Stimulated activated CD8-positive, alpha-beta memory T cell treated with anti-CD3 and anti-CD28 coated beads, Interleukin-2, amount 100 ng/mL, for 1 hour (primary cell): ENCODE measurements around the gene AKIRIN1.
"Not testable (repeated sequence)": the region's sequence is repeated elsewhere in the genome, so short reads cannot be mapped to it uniquely, and the experiment has no call there.

Experiments used
- DNase-seq, 2 donors: peaks; one replicate each; pipeline ENCODE4 v3.0.0-alpha.2; 2020; ENCODE audit warnings: low read depth in 2 of 2

Gene AKIRIN1

GRCh38 chr1:39046613-39047210 is 55.6 kb downstream of the AKIRIN1 start:
- DNase-seq: no peak

GRCh38 chr1:39047374-39048229 is 56.5 kb downstream of the AKIRIN1 start:
- no peak for DNase-seq

- no peak for DNase-seq
Observed at GRCh38 chr1:39048745-39049370, 57.8 kb downstream of the AKIRIN1 start.

- no peak for DNase-seq
Observed at GRCh38 chr1:39050001-39050400, 58.9 kb downstream of the AKIRIN1 start.

- not testable (repeated sequence) for DNase-seq
Observed at GRCh38 chr1:39051193-39051850, 60.2 kb downstream of the AKIRIN1 start.

GRCh38 chr1:39051956-39052355 is 60.9 kb downstream of the AKIRIN1 start:
- no peak for DNase-seq

GRCh38 chr1:39055213-39055710 is 64.2 kb downstream of the AKIRIN1 start:
- not testable (repeated sequence) for DNase-seq
